IPS-18c (cell line): Measurements from ENCODE around the gene UBE3D.
"Not testable (repeated sequence)": the region's sequence is repeated elsewhere in the genome, so short reads cannot be mapped to it uniquely, and the experiment has no call there.

Experiments used
- H3K4me3 ChIP-seq: 2 replicates; pipeline ENCODE4 v1.7.0; 2013; ENCODE audit warnings: low read depth, mild to moderate bottlenecking, low read length, moderate library complexity; ENCODE audit not compliant: insufficient read depth
- H3K9me3 ChIP-seq: one replicate; pipeline ENCODE4 v1.6.1; 2013; ENCODE audit warnings: mild to moderate bottlenecking, low read length, moderate library complexity; ENCODE audit not compliant: control insufficient read depth, insufficient read depth

Gene UBE3D

GRCh38 chr6:82908661-82909060 is 157.0 kb downstream of the UBE3D start:
- H3K9me3 ChIP-seq, result no peaks in the 10 kb centered on the region
- no peak overlapping the region for H3K4me3 ChIP-seq

- H3K4me3 ChIP-seq, result no peak overlapping the region
Measured at GRCh38 chr6:82906951-82907350, 158.7 kb downstream of the UBE3D start.

GRCh38 chr6:82906489-82906888 is 159.2 kb downstream of the UBE3D start:
- no peaks in the 10 kb centered on the region for H3K9me3 ChIP-seq

More at GRCh38 chr6:82906951-82907350, 158.7 kb downstream of the UBE3D start:
- H3K9me3 ChIP-seq, result no peaks in the 10 kb centered on the region

GRCh38 chr6:82904860-82905259 is 160.8 kb downstream of the UBE3D start:
- H3K4me3 ChIP-seq, result no peak overlapping the region

More at GRCh38 chr6:82906489-82906888, 159.2 kb downstream of the UBE3D start:
- H3K4me3 ChIP-seq, result no peak overlapping the region

GRCh38 chr6:82904257-82904656 is 161.4 kb downstream of the UBE3D start:
- no peak overlapping the region for H3K4me3 ChIP-seq
- no peaks in the 10 kb centered on the region for H3K9me3 ChIP-seq

More at GRCh38 chr6:82904860-82905259, 160.8 kb downstream of the UBE3D start:
- no peaks in the 10 kb centered on the region for H3K9me3 ChIP-seq

- Histone ChIP-seq H3K9me3 (no peaks in the 10 kb centered on the region), H3K4me3 (no peak overlapping the region)
Measured at GRCh38 chr6:82902290-82902689, 163.4 kb downstream of the UBE3D start.

GRCh38 chr6:82894653-82895259 is 170.9 kb downstream of the UBE3D start:
- H3K9me3 ChIP-seq, result no peaks in the 10 kb centered on the region

GRCh38 chr6:82893889-82894652 is 171.6 kb downstream of the UBE3D start:
- no peak overlapping the region for H3K4me3 ChIP-seq
- H3K9me3 ChIP-seq, result no peaks in the 10 kb centered on the region

More at GRCh38 chr6:82894653-82895259, 170.9 kb downstream of the UBE3D start:
- H3K4me3 ChIP-seq, result no peak overlapping the region

- not testable (repeated sequence) for H3K4me3 ChIP-seq, H3K9me3 ChIP-seq
Measured at GRCh38 chr6:82891503-82891902, 174.1 kb downstream of the UBE3D start.

GRCh38 chr6:82891076-82891475 is 174.6 kb downstream of the UBE3D start:
- no peak overlapping the region for H3K4me3 ChIP-seq
- no peaks in the 10 kb centered on the region for H3K9me3 ChIP-seq

- H3K4me3 ChIP-seq, result no peak overlapping the region
Measured at GRCh38 chr6:82890240-82890639, 175.4 kb downstream of the UBE3D start.

GRCh38 chr6:82889143-82889542 is 176.5 kb downstream of the UBE3D start:
- Histone ChIP-seq H3K4me3 (no peak overlapping the region), H3K9me3 (no peaks in the 10 kb centered on the region)

More at GRCh38 chr6:82890240-82890639, 175.4 kb downstream of the UBE3D start:
- H3K9me3 ChIP-seq, result no peaks in the 10 kb centered on the region

- no peaks in the 10 kb centered on the region for H3K9me3 ChIP-seq
- no peak overlapping the region for H3K4me3 ChIP-seq
Measured at GRCh38 chr6:82882363-82883023, 183.1 kb downstream of the UBE3D start.

- Histone ChIP-seq H3K4me3 (no peak overlapping the region), H3K9me3 (no peaks in the 10 kb centered on the region)
Measured at GRCh38 chr6:82881519-82881918, 184.1 kb downstream of the UBE3D start.

- H3K4me3 ChIP-seq, result no peak overlapping the region
- no peaks in the 10 kb centered on the region for H3K9me3 ChIP-seq
Measured at GRCh38 chr6:82878812-82879211, 186.8 kb downstream of the UBE3D start.

- H3K9me3 ChIP-seq, result no peaks in the 10 kb centered on the region
- H3K4me3 ChIP-seq, result no peak overlapping the region
Measured at GRCh38 chr6:82877213-82878195, 188.1 kb downstream of the UBE3D start.
